Measurements from ENCODE around the gene IPO4. TPM values are rescaled to one million over a fixed set of nuclear protein-coding genes. Genes with fewer than 3 reads are reported as not detected.
A peak's percentile ranks its signal among the peaks of the same experiment; 100 is the strongest.

The IPO4 gene
- total and polyA plus RNA-seq, 9 of the 15 experiments (the other 6 are each of a cell fraction or from before 2014, with no cell fraction given) = 7.3 to 122 (median 31.8) TPM

DNA sequence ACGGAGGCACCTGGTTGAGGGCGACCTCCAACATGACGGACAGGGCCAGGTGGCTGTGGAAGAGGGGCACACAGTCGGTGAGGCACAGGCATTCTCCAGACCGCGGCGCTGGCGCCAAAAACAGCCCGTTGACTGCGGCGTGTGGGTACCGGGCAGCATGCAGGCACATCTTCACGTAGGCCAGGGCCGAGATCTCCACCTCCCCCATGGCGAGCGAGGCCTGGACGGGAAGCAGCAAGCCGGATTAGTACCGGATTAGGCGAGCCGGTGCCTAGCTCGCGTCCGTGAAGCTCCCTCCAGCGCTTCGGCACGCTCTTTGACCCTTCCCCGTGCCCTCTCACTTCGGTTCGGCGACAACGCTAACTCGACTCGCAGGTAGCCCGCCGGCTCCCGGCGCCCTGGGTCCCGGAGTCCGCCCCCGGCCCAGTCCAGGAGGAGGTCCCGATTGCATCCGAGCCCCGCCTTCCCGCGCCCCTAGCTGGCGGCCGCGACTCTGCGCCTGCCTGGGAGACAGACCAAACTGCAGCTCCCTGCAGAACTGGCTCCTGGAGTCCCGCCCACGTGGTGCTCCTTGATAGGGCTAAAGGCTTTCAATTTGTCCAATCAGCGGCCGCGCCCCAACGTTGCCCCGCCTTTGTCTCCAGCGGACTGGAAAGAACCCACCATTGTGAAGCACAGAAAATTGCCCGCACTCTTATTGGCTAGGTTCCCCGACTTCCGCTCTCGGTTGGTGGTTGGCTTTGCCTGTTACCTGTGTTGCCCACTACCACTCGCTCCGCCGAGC, 47.3 kb downstream of the IPO4 start, which contains the start of gene EMC9 (continued):
- TF ChIP-seq, protein P1, sequence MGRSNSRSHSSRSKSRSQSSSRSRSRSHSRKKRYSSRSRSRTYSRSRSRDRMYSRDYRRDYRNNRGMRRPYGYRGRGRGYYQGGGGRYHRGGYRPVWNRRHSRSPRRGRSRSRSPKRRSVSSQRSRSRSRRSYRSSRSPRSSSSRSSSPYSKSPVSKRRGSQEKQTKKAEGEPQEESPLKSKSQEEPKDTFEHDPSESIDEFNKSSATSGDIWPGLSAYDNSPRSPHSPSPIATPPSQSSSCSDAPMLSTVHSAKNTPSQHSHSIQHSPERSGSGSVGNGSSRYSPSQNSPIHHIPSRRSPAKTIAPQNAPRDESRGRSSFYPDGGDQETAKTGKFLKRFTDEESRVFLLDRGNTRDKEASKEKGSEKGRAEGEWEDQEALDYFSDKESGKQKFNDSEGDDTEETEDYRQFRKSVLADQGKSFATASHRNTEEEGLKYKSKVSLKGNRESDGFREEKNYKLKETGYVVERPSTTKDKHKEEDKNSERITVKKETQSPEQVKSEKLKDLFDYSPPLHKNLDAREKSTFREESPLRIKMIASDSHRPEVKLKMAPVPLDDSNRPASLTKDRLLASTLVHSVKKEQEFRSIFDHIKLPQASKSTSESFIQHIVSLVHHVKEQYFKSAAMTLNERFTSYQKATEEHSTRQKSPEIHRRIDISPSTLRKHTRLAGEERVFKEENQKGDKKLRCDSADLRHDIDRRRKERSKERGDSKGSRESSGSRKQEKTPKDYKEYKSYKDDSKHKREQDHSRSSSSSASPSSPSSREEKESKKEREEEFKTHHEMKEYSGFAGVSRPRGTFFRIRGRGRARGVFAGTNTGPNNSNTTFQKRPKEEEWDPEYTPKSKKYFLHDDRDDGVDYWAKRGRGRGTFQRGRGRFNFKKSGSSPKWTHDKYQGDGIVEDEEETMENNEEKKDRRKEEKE (IDR thresholded peaks at IDR 0.05; ENCODE audit: borderline replicate concordance in 1 of 2, control insufficient read depth in 1 of 2, low read depth in 2 of 2, low read length in 1 of 2) = no peak
- TF ChIP-seq KDM5B (IDR thresholded peaks at IDR 0.05; ENCODE audit: insufficient replicate concordance, low read depth, low read length) = peak; percentile 45
- 0 out of 2 replicates have a peak, but pooled peaks have one; percentile 10 for TF ChIP-seq SMARCA4 (IDR thresholded peaks at IDR 0.05)
- TF ChIP-seq ZEB2 (IDR thresholded peaks at IDR 0.05) = no peak
- TF ChIP-seq ZNF253 (CRISPR knock-in tag; conservative IDR thresholded peaks at IDR 0.05) = no peak
- TF ChIP-seq, protein P2, sequence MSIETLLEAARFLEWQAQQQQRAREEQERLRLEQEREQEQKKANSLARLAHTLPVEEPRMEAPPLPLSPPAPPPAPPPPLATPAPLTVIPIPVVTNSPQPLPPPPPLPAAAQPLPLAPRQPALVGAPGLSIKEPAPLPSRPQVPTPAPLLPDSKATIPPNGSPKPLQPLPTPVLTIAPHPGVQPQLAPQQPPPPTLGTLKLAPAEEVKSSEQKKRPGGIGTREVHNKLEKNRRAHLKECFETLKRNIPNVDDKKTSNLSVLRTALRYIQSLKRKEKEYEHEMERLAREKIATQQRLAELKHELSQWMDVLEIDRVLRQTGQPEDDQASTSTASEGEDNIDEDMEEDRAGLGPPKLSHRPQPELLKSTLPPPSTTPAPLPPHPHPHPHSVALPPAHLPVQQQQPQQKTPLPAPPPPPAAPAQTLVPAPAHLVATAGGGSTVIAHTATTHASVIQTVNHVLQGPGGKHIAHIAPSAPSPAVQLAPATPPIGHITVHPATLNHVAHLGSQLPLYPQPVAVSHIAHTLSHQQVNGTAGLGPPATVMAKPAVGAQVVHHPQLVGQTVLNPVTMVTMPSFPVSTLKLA (conservative IDR thresholded peaks at IDR 0.05) = peak; percentile 83 to 86
- TF ChIP-seq TAF1 (IDR thresholded peaks at IDR 0.05; ENCODE audit: control insufficient read depth, extremely low read depth, insufficient read depth, low read length, severe bottlenecking) = peak; percentile 65
- TF ChIP-seq, protein P3, sequence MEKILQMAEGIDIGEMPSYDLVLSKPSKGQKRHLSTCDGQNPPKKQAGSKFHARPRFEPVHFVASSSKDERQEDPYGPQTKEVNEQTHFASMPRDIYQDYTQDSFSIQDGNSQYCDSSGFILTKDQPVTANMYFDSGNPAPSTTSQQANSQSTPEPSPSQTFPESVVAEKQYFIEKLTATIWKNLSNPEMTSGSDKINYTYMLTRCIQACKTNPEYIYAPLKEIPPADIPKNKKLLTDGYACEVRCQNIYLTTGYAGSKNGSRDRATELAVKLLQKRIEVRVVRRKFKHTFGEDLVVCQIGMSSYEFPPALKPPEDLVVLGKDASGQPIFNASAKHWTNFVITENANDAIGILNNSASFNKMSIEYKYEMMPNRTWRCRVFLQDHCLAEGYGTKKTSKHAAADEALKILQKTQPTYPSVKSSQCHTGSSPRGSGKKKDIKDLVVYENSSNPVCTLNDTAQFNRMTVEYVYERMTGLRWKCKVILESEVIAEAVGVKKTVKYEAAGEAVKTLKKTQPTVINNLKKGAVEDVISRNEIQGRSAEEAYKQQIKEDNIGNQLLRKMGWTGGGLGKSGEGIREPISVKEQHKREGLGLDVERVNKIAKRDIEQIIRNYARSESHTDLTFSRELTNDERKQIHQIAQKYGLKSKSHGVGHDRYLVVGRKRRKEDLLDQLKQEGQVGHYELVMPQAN (IDR thresholded peaks at IDR 0.05; ENCODE audit: borderline replicate concordance) = peak; percentile 50; the same call in 1 of the 2 replicates
- no peak for TF ChIP-seq SREBF2 (CRISPR knock-in tag; IDR thresholded peaks at IDR 0.05)
- TF ChIP-seq, protein P4, sequence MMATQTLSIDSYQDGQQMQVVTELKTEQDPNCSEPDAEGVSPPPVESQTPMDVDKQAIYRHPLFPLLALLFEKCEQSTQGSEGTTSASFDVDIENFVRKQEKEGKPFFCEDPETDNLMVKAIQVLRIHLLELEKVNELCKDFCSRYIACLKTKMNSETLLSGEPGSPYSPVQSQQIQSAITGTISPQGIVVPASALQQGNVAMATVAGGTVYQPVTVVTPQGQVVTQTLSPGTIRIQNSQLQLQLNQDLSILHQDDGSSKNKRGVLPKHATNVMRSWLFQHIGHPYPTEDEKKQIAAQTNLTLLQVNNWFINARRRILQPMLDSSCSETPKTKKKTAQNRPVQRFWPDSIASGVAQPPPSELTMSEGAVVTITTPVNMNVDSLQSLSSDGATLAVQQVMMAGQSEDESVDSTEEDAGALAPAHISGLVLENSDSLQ (IDR thresholded peaks at IDR 0.05) = peak; percentile 95
- TF ChIP-seq ASH1L (IDR thresholded peaks at IDR 0.05; ENCODE audit: borderline replicate concordance, low read depth, partially characterized antibody) = peak; percentile 83
- 0 out of 2 replicates have a peak, but pooled peaks have one; percentile 50 for TF ChIP-seq ELF1 (tag; IDR thresholded peaks at IDR 0.05)
- TF ChIP-seq POLR2H (tag; IDR thresholded peaks at IDR 0.05; ENCODE audit: low read depth) = peak; percentile 58
- TF ChIP-seq ATF1 (CRISPR knock-in tag; IDR thresholded peaks at IDR 0.05) = no peak
- TF ChIP-seq ATF1 (tag; IDR thresholded peaks at IDR 0.05) = peak; percentile 64
- peak in 1 of 2 experiments; percentile 73; a peak in 2 of 4 replicates for TF ChIP-seq RCOR1 (IDR thresholded peaks at IDR 0.05; ENCODE audit: borderline replicate concordance in 1 of 2, low read depth in 2 of 2, low read length in 2 of 2)
- TF ChIP-seq ZNF695 (CRISPR knock-in tag; IDR thresholded peaks at IDR 0.05) = no peak
